Peyer's patch (tissue), 4 donors: ENCODE results near the gene INPP5A.

Source experiments
- POLR2A ChIP-seq, 2 donors: fragments of 450-650 bp; IDR thresholded peaks; one replicate each; pipeline ENCODE4 v1.5.1; 2017; ENCODE audit warnings: antibody characterized with exemption in 2 of 2, mild to moderate bottlenecking in 2 of 2, moderate library complexity in 2 of 2
- TF ChIP-seq, protein P1 (sequence below), 6 experiments: fragments of 450-650 bp in 4 of 6; fragments of 200-600 bp in 2 of 6; sonication (generic) in 1 of 6; IDR thresholded peaks; one replicate each; pipeline ENCODE4 v1.5.1; 2017 to 2019; ENCODE audit warnings: antibody characterized with exemption in 6 of 6, mild to moderate bottlenecking in 3 of 6, moderate library complexity in 1 of 6

DNA sequence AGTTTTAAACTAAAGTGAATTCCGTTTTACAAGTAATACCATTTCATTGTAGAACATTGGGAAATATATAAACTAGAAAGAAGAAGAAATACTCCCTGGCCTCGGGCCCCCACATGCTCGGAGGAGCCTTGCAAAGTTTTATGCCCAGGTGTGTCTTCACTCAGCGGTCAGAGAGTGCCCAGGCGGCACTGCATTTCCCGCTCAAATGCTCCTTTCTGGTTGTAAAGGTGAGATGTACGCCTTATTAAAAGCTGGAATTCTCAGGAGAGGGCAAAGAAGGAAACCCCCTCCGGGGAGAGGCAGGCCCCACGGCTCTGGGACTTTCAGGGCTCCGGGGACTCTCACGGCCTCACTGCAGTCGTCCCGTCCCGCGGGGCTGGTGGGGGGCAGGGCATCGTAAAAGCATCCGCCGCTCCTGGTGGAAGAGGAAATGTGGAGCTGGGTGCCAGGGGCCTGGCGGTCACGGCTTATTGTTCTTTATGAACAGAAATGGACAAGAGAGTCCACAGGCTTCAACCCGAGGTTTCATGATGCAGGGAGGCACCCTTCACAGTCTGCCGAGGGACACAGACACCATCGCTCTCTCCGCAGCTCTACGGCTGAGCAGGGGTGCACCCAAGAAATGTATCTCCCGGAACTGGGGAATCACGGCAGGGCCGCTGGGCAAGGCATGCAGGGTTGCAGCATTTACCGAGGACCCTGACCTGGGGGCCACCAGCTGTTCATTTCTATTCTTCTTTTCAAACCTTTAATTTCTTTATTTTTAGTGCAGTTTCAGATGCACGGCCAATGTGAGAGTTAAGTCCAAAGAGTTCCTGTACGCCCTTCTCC lies 47.7 kb upstream of the INPP5A start:
- TF ChIP-seq, protein P1, sequence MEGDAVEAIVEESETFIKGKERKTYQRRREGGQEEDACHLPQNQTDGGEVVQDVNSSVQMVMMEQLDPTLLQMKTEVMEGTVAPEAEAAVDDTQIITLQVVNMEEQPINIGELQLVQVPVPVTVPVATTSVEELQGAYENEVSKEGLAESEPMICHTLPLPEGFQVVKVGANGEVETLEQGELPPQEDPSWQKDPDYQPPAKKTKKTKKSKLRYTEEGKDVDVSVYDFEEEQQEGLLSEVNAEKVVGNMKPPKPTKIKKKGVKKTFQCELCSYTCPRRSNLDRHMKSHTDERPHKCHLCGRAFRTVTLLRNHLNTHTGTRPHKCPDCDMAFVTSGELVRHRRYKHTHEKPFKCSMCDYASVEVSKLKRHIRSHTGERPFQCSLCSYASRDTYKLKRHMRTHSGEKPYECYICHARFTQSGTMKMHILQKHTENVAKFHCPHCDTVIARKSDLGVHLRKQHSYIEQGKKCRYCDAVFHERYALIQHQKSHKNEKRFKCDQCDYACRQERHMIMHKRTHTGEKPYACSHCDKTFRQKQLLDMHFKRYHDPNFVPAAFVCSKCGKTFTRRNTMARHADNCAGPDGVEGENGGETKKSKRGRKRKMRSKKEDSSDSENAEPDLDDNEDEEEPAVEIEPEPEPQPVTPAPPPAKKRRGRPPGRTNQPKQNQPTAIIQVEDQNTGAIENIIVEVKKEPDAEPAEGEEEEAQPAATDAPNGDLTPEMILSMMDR (IDR thresholded peaks at IDR 0.05) = no peak
- no peak for TF ChIP-seq POLR2A (IDR thresholded peaks at IDR 0.05)
